HAP-1 (cell line): Measurements from ENCODE around the gene MAP6D1.

ENCODE experiments used
- DNase-seq, 2 experiments: peaks; one replicate each; pipeline ENCODE4 v3.0.0-alpha.2; 2016 to 2020; ENCODE audit warnings: low spot score in 2 of 2
- H3K27me3 ChIP-seq: fragments of 250-450 bp; sonication (Bioruptor Pico); 2 replicates; pipeline ENCODE4 v1.5.1; 2020; ENCODE audit warnings: low read depth, mild to moderate bottlenecking, moderate library complexity
- H3K36me3 ChIP-seq: fragments of 250-450 bp; sonication (Bioruptor Pico); replicated peaks from 2 replicates; pipeline ENCODE4 v1.5.1; 2020; ENCODE audit warnings: mild to moderate bottlenecking
- H3K4me1 ChIP-seq: fragments of 250-450 bp; sonication (Bioruptor Pico); 2 replicates; pipeline ENCODE4 v1.5.1; 2020; ENCODE audit warnings: mild to moderate bottlenecking
- H3K4me3 ChIP-seq: fragments of 250-450 bp; sonication (Bioruptor Pico); 2 replicates; pipeline ENCODE4 v1.5.1; 2020; ENCODE audit warnings: mild to moderate bottlenecking, moderate library complexity
- H3K9me3 ChIP-seq: fragments of 250-450 bp; sonication (Bioruptor Pico); 2 replicates; pipeline ENCODE4 v1.5.1; 2020; ENCODE audit warnings: mild to moderate bottlenecking, moderate library complexity
- in situ Hi-C: fragments of 300-500 bp; cut with MboI; formaldehyde crosslinking; loops from 3 replicates; pipeline ENCODE4 v1.14.3; 2020; ENCODE audit warnings: low sequenced_read_pairs, inconsistent platforms, mixed read lengths

MAP6D1 gene

DNA sequence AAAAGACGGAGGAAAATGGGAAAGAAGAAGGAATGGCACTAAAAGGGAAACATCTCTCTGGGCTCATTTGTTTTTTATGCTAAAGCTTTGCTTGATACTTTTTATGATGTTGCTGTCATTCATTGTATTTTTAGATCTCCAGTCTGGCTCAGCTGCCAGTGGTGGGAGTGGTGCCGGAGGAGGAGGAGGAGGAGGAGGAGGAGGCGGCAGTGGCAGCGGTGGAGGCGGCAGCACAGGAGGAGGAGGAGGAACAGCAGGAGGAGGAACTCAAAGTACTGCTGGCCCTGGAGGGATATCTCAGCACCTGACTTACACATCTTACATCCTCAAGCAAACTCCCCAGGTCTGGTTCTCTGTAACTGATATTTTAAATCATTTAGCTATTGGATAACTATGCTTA is 49.6 kb downstream of the MAP6D1 start:
- H3K27me3 ChIP-seq, result no peaks in the 10 kb centered on the region
- H3K36me3 ChIP-seq, result peaks cover 84% of the 10 kb centered on the region
- H3K4me3 ChIP-seq, result no peak overlapping the region
- H3K9me3 ChIP-seq, result no peaks in the 10 kb centered on the region
- DNase-seq, result no peak
- no peaks in the 10 kb centered on the region for H3K4me1 ChIP-seq
- in situ Hi-C loops, result no loop called here

DNA sequence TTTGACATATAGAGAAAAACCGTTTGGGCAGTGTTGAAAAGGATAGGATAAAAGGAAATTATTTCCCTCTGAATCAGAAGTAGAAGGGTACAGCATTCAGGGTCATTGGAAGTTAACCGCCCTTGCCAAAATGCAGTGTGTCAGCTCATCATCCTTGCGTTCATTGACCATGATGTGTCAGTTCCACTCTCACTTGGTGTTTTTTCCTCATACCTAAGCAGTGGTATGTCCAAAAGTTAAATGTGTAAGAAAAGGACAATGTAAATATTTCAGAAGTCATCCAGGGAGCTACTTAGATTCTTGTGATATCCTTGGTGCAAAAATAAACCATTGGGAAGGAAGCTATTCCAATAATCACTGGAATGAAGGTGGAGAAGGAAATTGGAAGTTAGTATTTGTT is 50.7 kb downstream of the MAP6D1 start:
- Histone ChIP-seq H3K9me3 (no peaks in the 10 kb centered on the region), H3K4me3 (no peak overlapping the region), H3K36me3 (peaks cover 79% of the 10 kb centered on the region), H3K27me3 (no peaks in the 10 kb centered on the region), H3K4me1 (no peaks in the 10 kb centered on the region)
- no peak for DNase-seq
- in situ Hi-C loops, result loop anchor here (25.0 kb wide), 1 partner anchor 587 kb away; no protein-coding TSS in a partner anchor

GRCh38 chr3:183769453-183769852 is 55.9 kb downstream of the MAP6D1 start:
- in situ Hi-C loops, result loop anchor here (5.0 to 25.0 kb wide), 2 partner anchors 302 to 582 kb away; no protein-coding TSS in a partner anchor
- Histone ChIP-seq H3K4me3 (no peak overlapping the region), H3K36me3 (peaks cover 68% of the 10 kb centered on the region), H3K9me3 (no peaks in the 10 kb centered on the region), H3K27me3 (no peaks in the 10 kb centered on the region), H3K4me1 (no peaks in the 10 kb centered on the region)
- DNase-seq, result no peak

DNA sequence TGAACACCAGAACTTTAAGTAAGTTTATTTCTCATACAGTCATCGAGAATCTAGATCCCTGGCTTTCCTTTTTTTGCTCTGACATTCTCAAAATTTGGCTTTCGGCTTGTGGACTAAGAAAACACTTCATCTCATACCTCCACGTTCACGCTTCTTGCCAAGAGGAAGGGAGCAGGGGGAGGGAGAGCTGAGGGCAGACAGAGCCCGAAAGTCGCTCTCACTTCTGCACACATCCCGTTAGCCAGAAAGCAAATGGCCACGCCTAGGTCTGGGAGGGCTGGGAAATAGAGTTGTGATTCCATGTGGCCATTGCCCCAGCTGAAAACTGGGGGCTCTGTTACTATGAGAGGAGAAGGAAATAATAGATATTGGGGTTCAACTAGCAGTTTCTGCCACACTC is 57.3 kb downstream of the MAP6D1 start:
- DNase-seq, result no peak
- H3K4me3 ChIP-seq, result no peak overlapping the region
- no peaks in the 10 kb centered on the region for H3K27me3 ChIP-seq
- H3K9me3 ChIP-seq, result no peaks in the 10 kb centered on the region
- H3K4me1 ChIP-seq, result no peaks in the 10 kb centered on the region
- H3K36me3 ChIP-seq, result peaks cover 57% of the 10 kb centered on the region
- in situ Hi-C loops, result loop anchor here (5.0 to 25.0 kb wide), 2 partner anchors 301 to 581 kb away; no protein-coding TSS in a partner anchor

- in situ Hi-C loops, result loop anchor here (5.0 to 25.0 kb wide), 2 partner anchors 300 to 580 kb away; no protein-coding TSS in a partner anchor
- peak; percentile 71 to 86 for DNase-seq
- H3K27me3 ChIP-seq, result no peaks in the 10 kb centered on the region
- H3K9me3 ChIP-seq, result no peaks in the 10 kb centered on the region
- peaks cover 54% of the 10 kb centered on the region for H3K36me3 ChIP-seq
- no peak overlapping the region for H3K4me3 ChIP-seq
- H3K4me1 ChIP-seq, result no peaks in the 10 kb centered on the region
Measured at GRCh38 chr3:183766745-183767606, 58.4 kb downstream of the MAP6D1 start.

DNA sequence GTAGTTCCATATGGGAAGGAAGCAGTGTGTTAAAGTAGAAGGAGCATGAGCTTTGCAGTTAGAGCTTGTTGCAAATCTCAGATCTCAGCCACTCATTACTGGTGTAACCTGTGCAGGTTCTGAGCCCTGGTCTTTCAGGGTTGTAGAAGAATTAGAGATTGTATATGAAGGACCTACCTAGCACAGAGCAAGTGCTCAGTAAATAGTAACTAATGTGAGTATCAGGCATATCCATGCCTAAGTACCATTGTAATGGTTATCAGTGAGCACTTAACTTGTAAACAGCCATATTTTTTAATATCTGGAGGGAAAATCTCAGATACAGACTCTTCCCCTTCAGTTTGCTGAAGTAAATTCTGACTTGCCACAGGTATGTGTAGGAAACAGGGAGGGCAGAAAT is 59.3 kb downstream of the MAP6D1 start:
- no peak overlapping the region for H3K4me3 ChIP-seq
- H3K27me3 ChIP-seq, result no peaks in the 10 kb centered on the region
- no peak for DNase-seq
- in situ Hi-C loops, result loop anchor here (5.0 to 25.0 kb wide), 2 partner anchors 299 to 579 kb away; no protein-coding TSS in a partner anchor
- H3K4me1 ChIP-seq, result no peaks in the 10 kb centered on the region
- no peaks in the 10 kb centered on the region for H3K9me3 ChIP-seq
- peaks cover 61% of the 10 kb centered on the region for H3K36me3 ChIP-seq
